ENCODE measurements around the gene KCNQ2. TPM values are rescaled to one million over a fixed set of nuclear protein-coding genes. Genes with fewer than 3 reads are reported as not detected.

KCNQ2 gene
- total RNA-seq, 1 experiment from 2014 or later = 86.5 TPM

DNA sequence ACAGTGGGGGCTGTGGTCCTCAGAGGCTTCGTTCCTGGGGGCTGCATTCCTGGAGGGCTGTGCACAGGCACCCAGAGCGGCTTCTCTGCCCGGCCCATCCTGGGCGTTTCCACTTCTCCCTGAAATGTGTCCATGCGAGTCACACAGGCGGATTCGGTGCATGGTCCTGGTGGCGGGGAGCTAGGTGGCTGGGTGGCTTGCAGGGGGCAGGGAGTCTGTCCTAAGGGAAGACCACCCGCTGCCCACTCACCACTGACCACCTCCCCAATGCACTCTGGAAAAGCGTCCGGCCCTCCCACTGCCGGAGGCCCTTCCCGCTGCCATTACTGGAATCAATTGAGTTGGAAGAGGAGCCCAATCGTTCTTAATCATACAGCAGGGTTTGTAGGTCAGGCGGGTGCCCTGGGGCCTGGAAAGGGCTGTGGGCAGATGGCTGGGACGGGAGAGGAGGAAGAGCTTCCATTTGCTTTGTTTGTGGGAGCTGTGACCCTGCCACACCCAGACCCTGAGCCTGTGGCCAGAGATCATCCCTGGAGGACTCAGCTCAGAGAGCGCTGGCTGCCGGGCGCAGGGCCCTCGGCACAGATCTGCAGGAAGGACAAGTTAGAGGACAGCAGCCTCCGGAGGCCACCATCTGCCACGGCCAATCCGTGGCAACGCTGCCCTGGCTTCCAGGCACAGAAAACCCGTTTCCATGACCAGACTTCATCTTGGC lies 117.7 kb downstream of the KCNQ2 start:
- CTCF ChIA-PET = no interaction called here
- no TSS peak for BruUV-seq (replicated peaks)

DNA sequence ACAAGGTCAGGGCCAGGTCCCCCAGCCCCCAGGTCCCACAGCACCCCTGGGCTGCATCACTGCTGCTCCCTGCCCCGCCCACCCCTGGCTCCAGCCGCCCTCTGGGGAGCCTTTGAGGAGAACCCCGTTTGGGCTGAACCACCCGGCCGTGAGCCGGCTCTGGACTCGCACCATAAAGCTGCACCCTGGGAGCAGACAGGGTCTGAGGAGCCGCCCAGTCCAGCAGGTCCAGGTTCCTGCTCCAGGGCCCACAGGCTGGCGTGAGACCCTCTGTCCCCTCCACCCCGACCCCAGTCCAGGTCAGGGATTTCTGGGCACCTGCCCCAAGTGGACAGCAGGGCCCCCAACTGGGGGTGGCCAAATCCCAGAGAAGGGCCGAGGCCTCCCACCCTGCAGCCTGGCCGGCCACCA lies 119.6 kb downstream of the KCNQ2 start:
- H3K4me3 ChIP-seq (replicated peaks in 1 of 2; ENCODE audit: low read depth in 1 of 2, low read length in 2 of 2) = no peak overlapping the region
- no peaks in the 10 kb centered on the region for H3K27me3 ChIP-seq (ENCODE audit: insufficient read depth, low read length)
- H3K4me2 ChIP-seq (ENCODE audit: low read length) = no peak overlapping the region
- no peak overlapping the region for H3K9ac ChIP-seq (ENCODE audit: low read length)
- peaks cover 0 to 6% of the 10 kb centered on the region in 2 experiments; a peak in 1 of 4 replicates for H3K9me3 ChIP-seq (ENCODE audit: control insufficient read depth in 1 of 2, insufficient read depth in 1 of 2, low read depth in 1 of 2, low read length in 2 of 2)
- H3K36me3 ChIP-seq (ENCODE audit: control insufficient read depth in 1 of 2, insufficient read depth in 2 of 2, low read length in 2 of 2) = no peaks in the 10 kb centered on the region
- intact Hi-C loops (cut with micrococcal nuclease) = no loop called here
- H3K9me2 ChIP-seq (ENCODE audit: insufficient read depth) = no peaks in the 10 kb centered on the region
- ATAC-seq (no peak), DNase-seq (ENCODE audit: low read depth, low spot score) (no peak)
- CTCF ChIA-PET = no interaction called here
- no peaks in the 10 kb centered on the region for H3K79me2 ChIP-seq (ENCODE audit: insufficient read depth, low read length)
- no peaks in the 10 kb centered on the region for H3K4me1 ChIP-seq (ENCODE audit: control insufficient read depth in 1 of 2, insufficient read depth in 2 of 2, low read length in 2 of 2)
- no TSS peak for BruUV-seq (replicated peaks)
- POLR2A ChIA-PET = no interaction called here
- RAD21 ChIA-PET (ENCODE audit: low non-redundant PET in 1 of 2, low total read pairs in 2 of 2, uncharacterized antibody in 2 of 2, unreplicated experiment in 2 of 2) = no interaction called here
- H4K20me1 ChIP-seq (ENCODE audit: insufficient read depth) = no peaks in the 10 kb centered on the region
- H2AFZ ChIP-seq (ENCODE audit: low read depth, low read length, poor library complexity, severe bottlenecking) = no peak overlapping the region
- H3K27ac ChIP-seq (ENCODE audit: low read depth, low read length) = no peak overlapping the region
- TF ChIP-seq, protein P1, sequence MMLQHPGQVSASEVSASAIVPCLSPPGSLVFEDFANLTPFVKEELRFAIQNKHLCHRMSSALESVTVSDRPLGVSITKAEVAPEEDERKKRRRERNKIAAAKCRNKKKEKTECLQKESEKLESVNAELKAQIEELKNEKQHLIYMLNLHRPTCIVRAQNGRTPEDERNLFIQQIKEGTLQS (IDR thresholded peaks at IDR 0.05) = no peak
- TF ChIP-seq POLR2A (IDR thresholded peaks at IDR 0.05; ENCODE audit: borderline replicate concordance, extremely low read depth, insufficient read depth, insufficient read length) (no peak), CEBPB (IDR thresholded peaks at IDR 0.05; ENCODE audit: low read depth) (no peak), POLR2AphosphoS5 (IDR thresholded peaks at IDR 0.05; ENCODE audit: low read depth, low read length) (no peak), ELF1 (IDR thresholded peaks at IDR 0.05; ENCODE audit: borderline replicate concordance, low read depth) (no peak), SIN3A (IDR thresholded peaks at IDR 0.05; ENCODE audit: low read depth) (no peak), SRF (IDR thresholded peaks at IDR 0.05; ENCODE audit: low read depth) (no peak), YY1 (IDR thresholded peaks at IDR 0.05; ENCODE audit: extremely low read depth, insufficient replicate concordance, low read depth, low read length) (no peak), EGR1 (IDR thresholded peaks at IDR 0.05; ENCODE audit: low read depth) (no peak), TCF7L2 (IDR thresholded peaks at IDR 0.05; ENCODE audit: borderline replicate concordance, extremely low read depth, insufficient read depth, insufficient read length) (no peak)
- TF ChIP-seq, protein P2, sequence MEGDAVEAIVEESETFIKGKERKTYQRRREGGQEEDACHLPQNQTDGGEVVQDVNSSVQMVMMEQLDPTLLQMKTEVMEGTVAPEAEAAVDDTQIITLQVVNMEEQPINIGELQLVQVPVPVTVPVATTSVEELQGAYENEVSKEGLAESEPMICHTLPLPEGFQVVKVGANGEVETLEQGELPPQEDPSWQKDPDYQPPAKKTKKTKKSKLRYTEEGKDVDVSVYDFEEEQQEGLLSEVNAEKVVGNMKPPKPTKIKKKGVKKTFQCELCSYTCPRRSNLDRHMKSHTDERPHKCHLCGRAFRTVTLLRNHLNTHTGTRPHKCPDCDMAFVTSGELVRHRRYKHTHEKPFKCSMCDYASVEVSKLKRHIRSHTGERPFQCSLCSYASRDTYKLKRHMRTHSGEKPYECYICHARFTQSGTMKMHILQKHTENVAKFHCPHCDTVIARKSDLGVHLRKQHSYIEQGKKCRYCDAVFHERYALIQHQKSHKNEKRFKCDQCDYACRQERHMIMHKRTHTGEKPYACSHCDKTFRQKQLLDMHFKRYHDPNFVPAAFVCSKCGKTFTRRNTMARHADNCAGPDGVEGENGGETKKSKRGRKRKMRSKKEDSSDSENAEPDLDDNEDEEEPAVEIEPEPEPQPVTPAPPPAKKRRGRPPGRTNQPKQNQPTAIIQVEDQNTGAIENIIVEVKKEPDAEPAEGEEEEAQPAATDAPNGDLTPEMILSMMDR (IDR thresholded peaks at IDR 0.05 in 2 of 3, conservative IDR thresholded peaks at IDR 0.05 in 1 of 3; ENCODE audit: borderline replicate concordance in 1 of 3, insufficient read depth in 1 of 3, low read depth in 2 of 3, low read length in 2 of 3) = no peak
- TF ChIP-seq, protein P3, sequence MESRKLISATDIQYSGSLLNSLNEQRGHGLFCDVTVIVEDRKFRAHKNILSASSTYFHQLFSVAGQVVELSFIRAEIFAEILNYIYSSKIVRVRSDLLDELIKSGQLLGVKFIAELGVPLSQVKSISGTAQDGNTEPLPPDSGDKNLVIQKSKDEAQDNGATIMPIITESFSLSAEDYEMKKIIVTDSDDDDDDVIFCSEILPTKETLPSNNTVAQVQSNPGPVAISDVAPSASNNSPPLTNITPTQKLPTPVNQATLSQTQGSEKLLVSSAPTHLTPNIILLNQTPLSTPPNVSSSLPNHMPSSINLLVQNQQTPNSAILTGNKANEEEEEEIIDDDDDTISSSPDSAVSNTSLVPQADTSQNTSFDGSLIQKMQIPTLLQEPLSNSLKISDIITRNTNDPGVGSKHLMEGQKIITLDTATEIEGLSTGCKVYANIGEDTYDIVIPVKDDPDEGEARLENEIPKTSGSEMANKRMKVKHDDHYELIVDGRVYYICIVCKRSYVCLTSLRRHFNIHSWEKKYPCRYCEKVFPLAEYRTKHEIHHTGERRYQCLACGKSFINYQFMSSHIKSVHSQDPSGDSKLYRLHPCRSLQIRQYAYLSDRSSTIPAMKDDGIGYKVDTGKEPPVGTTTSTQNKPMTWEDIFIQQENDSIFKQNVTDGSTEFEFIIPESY (IDR thresholded peaks at IDR 0.05; ENCODE audit: extremely low read depth, insufficient replicate concordance, low read length) = no peak

More for the DNA sequence above, 117.7 kb downstream of the KCNQ2 start:
- Histone ChIP-seq H3K9me3 (ENCODE audit: control insufficient read depth in 1 of 2, insufficient read depth in 1 of 2, low read depth in 1 of 2, low read length in 2 of 2) (peaks cover 0 to 6% of the 10 kb centered on the region in 2 experiments; a peak in 1 of 4 replicates), H3K36me3 (ENCODE audit: control insufficient read depth in 1 of 2, insufficient read depth in 2 of 2, low read length in 2 of 2) (no peaks in the 10 kb centered on the region), H3K27me3 (ENCODE audit: insufficient read depth, low read length) (no peaks in the 10 kb centered on the region), H4K20me1 (ENCODE audit: insufficient read depth) (no peaks in the 10 kb centered on the region), H3K79me2 (ENCODE audit: insufficient read depth, low read length) (no peaks in the 10 kb centered on the region), H3K9ac (ENCODE audit: low read length) (no peak overlapping the region), H3K27ac (ENCODE audit: low read depth, low read length) (no peak overlapping the region), H2AFZ (ENCODE audit: low read depth, low read length, poor library complexity, severe bottlenecking) (no peak overlapping the region), H3K4me3 (replicated peaks in 1 of 2; ENCODE audit: low read depth in 1 of 2, low read length in 2 of 2) (no peak overlapping the region), H3K4me1 (ENCODE audit: control insufficient read depth in 1 of 2, insufficient read depth in 2 of 2, low read length in 2 of 2) (no peaks in the 10 kb centered on the region), H3K4me2 (ENCODE audit: low read length) (no peak overlapping the region), H3K9me2 (ENCODE audit: insufficient read depth) (no peaks in the 10 kb centered on the region)
- ATAC-seq (no peak), DNase-seq (ENCODE audit: low read depth, low spot score) (no peak)
- TF ChIP-seq POLR2A (IDR thresholded peaks at IDR 0.05; ENCODE audit: borderline replicate concordance, extremely low read depth, insufficient read depth, insufficient read length) (no peak), SRF (IDR thresholded peaks at IDR 0.05; ENCODE audit: low read depth) (no peak), TCF7L2 (IDR thresholded peaks at IDR 0.05; ENCODE audit: borderline replicate concordance, extremely low read depth, insufficient read depth, insufficient read length) (no peak), EGR1 (IDR thresholded peaks at IDR 0.05; ENCODE audit: low read depth) (no peak), CEBPB (IDR thresholded peaks at IDR 0.05; ENCODE audit: low read depth) (no peak), ELF1 (IDR thresholded peaks at IDR 0.05; ENCODE audit: borderline replicate concordance, low read depth) (no peak), ZFX (IDR thresholded peaks at IDR 0.05) (no peak), JUND (IDR thresholded peaks at IDR 0.05) (no peak)
- TF ChIP-seq, protein P4, sequence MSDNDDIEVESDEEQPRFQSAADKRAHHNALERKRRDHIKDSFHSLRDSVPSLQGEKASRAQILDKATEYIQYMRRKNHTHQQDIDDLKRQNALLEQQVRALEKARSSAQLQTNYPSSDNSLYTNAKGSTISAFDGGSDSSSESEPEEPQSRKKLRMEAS (IDR thresholded peaks at IDR 0.05) = no peak
- RAD21 ChIA-PET (ENCODE audit: low non-redundant PET in 1 of 2, low total read pairs in 2 of 2, uncharacterized antibody in 2 of 2, unreplicated experiment in 2 of 2) = no interaction called here
- intact Hi-C loops (cut with micrococcal nuclease) = no loop called here
- POLR2A ChIA-PET = no interaction called here

Measured in HCT116 (cell line).